Activated CD4-positive, alpha-beta T cell treated with anti-CD3 and anti-CD28 coated beads, Interleukin-2, Interleukin-4, amounts not matched to agents 100 ng/mL and 50 ng/mL, durations not matched to agents 16 hours and 8 hours (primary cell): ENCODE results near the gene PCDHGB3.
"Not testable (repeated sequence)": the region's sequence is repeated elsewhere in the genome, so short reads cannot be mapped to it uniquely, and the experiment has no call there.

Experiments
- DNase-seq: peaks from one replicate; pipeline ENCODE4 v3.0.0-alpha.2; 2020; ENCODE audit warnings: low spot score

The PCDHGB3 gene

DNA sequence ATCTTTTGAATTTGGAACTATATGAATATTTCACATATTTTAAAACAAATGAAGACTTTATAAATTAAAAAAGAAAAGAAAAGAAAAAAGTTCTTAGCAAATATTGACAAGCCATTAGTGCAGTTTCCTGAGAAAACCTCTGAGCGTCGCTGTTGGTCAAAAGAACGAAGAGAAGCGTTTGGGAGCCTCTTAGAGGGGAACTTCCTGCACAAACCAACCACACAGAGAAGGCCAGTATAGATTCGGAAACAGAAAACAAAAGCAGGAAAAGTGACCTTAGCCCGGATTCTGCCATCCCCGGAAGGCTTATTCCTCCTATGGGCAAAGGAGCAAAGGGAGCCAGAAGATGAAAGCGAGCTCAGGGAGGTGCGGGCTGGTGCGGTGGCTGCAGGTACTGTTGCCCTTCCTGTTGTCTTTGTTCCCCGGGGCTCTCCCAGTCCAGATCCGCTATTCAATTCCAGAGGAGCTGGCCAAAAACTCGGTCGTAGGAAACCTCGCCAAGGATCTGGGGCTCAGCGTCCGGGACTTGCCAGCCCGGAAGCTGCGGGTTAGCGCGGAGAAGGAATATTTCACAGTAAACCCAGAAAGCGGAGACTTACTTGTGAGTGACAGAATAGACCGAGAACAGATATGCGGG lies 10.1 kb upstream of the PCDHGB3 start, which contains the start of gene PCDHGB2:
Gene PCDHGB2 (plus strand): TSS at position 205 of the 637 bp plus-strand sequence. CDS start 142 bp downstream, at position 347.
- no peak for DNase-seq

DNA sequence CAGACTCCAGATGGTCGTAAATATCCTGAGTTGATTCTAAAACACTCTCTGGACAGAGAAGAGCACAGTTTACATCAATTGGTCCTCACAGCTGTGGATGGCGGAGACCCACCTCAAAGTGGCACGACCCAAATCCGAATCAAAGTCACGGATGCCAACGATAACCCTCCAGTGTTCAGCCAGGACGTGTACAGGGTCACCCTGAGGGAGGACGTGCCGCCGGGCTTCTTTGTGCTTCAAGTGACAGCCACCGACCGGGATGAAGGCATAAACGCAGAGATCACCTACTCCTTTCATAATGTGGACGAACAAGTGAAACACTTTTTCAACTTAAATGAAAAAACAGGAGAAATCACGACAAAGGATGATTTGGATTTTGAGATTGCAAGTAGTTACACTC lies 9.4 kb upstream of the PCDHGB3 start:
- DNase-seq, result no peak

DNA sequence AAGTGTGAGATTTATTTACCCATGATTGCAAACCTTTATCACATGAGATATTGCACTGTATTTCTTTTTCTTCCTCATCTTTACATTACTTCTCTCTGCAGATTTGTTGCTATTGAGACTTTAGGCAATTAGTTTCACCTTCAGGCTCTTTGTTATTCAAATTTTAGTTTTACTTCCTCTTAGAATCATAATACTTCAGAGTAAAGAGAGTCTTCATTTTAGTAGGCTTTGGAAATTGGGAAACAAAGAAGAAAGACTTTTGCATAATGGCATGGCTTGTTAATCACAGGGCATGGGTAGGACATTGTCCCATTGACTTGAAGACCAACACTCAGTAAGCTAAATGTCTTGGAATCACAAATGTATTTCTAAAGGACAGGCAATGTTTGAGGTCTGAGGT lies 7.3 kb upstream of the PCDHGB3 start:
- DNase-seq, result no peak

DNA sequence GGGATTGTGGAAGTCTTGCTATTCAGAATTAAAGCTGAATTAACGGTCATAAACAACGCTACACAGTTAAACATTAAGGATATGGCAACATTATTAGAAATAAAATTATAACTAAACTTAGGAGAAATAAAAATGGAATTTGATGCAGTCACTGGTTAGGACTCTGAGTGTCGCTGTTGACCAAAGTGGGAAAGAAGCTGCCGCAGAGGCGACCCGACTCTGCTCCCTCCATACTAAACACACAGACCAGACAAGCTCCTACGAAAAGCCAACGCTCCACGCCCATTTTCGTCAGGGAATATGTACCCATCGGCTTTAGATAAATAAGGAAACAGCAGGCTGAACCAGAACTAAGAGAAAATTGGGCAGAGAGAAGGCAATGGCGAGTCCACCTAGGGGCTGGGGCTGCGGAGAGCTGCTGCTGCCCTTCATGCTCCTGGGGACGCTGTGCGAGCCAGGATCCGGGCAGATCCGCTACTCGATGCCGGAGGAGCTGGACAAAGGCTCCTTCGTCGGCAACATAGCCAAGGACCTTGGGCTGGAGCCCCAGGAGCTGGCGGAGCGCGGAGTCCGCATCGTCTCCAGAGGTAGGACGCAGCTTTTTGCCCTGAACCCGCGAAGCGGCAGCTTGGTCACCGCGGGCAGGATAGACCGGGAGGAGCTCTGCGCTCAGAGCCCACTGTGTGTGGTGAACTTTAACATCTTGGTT lies 5.9 kb upstream of the PCDHGB3 start, which contains the start of gene PCDHGA5:
Gene PCDHGA5 (plus strand): TSS at position 211 of the 709 bp plus-strand sequence. CDS start 169 bp downstream, at position 380.
- no peak for DNase-seq

DNA sequence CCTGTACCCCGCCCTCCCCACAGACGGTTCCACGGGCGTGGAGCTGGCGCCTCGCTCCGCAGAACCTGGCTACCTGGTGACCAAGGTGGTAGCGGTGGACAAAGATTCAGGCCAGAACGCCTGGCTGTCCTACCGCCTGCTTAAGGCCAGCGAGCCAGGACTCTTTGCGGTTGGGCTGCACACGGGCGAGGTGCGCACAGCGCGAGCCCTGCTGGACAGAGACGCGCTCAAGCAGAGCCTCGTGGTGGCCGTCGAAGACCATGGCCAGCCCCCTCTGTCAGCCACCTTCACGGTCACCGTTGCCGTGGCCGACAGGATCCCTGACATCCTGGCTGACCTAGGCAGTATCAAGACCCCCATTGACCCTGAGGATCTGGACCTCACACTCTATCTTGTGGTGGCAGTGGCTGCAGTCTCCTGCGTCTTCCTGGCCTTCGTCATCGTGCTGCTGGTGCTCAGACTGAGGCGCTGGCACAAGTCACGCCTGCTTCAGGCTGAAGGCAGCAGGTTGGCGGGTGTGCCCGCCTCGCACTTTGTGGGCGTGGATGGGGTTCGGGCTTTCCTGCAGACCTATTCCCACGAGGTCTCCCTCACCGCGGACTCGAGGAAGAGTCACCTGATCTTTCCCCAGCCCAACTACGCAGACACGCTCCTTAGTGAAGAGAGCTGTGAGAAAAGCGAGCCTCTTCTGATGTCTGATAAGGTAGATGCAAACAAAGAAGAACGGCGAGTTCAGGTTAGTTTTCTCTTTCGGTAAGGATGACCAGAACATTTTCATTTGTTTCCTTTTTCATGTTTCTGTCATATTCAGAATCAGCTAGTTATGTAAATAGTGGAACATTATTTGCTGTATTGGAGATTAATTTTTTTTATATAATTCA lies 3.8 kb upstream of the PCDHGB3 start:
- no peak for DNase-seq

DNA sequence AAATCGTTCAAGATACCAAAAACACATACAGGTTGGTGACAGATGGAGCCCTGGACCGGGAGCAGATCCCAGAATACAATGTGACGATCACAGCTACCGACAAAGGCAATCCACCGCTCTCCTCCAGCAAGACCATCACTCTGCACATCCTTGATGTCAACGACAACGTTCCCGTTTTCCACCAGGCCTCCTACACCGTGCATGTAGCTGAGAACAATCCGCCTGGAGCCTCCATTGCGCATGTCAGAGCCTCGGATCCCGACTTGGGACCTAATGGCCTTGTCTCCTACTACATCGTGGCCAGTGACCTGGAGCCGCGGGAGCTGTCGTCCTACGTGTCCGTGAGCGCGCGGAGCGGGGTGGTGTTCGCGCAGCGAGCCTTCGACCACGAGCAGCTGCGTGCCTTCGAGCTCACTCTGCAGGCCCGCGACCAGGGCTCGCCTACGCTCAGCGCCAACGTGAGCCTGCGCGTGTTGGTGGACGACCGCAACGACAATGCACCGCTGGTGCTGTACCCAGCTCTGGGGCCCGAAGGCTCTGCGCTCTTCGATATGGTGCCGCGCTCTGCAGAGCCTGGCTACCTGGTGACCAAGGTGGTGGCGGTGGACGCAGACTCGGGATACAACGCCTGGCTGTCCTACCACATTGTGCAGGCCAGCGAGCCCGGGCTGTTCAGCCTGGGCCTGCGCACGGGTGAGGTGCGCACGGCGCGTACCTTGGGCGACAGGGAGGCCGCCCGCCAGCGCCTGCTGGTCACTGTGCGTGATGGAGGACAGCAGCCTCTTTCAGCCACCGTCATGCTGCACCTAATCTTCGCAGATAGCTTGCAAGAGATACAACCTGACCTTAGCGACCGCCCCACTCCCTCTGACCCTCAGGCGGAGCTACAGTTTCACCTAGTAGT lies 1.8 kb downstream of the PCDHGB3 start:
- DNase-seq, result no peak

DNA sequence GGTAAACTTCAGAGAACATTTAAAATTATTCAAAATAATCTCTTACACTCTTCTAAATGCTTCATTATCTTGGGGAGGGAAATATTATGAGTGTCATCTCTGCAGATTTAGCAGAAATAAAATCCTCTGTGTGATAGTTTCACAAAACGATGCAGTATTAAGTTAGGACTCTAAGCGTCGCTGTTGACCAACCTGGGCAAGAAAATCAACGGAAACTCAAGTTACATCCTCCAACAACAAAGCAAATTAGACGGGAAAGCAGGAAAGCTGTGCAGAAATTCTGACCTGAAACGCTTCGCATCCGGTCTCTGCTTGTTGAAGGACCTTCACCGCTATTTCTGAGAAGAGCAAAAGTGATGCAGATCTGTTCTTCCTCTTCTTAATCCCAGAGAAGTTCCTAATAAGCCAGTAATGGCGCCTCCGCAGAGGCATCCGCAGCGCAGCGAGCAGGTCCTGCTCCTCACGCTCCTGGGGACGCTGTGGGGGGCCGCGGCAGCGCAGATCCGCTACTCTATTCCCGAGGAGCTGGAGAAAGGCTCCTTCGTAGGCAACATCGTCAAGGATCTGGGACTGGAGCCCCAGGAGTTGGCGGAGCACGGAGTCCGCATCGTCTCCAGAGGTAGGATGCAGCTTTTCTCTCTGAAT lies 3.8 kb downstream of the PCDHGB3 start, which contains the start of gene PCDHGA6:
Gene PCDHGA6 (plus strand): TSS at position 219 of the 645 bp plus-strand sequence. CDS start 193 bp downstream, at position 412.
- no peak for DNase-seq

DNA sequence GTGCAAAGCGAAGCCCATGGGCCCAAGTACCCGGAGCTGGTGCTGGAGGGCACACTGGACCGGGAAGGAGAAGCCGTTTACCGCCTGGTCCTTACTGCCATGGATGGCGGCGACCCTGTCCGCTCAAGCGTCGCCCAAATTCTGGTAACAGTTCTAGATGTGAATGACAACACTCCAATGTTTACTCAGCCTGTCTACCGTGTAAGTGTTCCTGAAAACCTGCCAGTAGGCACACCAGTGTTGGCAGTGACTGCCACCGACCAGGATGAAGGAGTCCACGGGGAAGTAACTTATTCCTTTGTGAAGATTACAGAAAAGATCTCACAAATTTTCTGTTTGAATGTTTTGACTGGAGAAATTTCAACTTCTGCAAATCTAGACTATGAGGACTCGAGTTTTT lies 4.6 kb downstream of the PCDHGB3 start:
- DNase-seq, result no peak

DNA sequence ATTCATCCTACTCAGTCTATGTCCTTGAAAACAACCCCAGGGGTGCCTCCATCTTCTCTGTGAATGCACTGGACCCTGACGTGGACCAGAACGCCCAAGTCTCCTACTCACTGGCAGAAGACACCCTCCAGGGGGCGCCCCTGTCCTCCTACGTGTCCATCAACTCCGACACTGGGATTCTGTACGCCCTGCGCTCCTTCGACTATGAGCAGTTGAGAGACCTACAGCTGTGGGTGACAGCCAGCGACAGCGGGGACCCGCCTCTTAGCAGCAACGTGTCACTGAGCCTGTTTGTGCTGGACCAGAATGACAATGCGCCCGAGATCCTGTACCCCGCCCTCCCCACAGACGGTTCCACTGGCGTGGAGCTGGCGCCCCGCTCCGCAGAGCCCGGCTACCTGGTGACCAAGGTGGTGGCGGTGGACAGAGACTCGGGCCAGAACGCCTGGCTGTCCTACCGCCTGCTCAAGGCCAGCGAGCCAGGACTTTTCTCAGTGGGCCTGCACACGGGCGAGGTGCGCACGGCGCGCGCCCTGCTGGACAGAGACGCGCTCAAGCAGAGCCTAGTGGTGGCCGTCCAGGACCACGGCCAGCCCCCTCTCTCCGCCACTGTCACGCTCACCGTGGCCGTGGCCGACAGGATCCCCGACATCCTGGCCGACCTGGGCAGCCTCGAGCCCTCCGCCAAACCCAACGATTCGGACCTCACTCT lies 5.6 kb downstream of the PCDHGB3 start:
- DNase-seq, result not testable (repeated sequence)

DNA sequence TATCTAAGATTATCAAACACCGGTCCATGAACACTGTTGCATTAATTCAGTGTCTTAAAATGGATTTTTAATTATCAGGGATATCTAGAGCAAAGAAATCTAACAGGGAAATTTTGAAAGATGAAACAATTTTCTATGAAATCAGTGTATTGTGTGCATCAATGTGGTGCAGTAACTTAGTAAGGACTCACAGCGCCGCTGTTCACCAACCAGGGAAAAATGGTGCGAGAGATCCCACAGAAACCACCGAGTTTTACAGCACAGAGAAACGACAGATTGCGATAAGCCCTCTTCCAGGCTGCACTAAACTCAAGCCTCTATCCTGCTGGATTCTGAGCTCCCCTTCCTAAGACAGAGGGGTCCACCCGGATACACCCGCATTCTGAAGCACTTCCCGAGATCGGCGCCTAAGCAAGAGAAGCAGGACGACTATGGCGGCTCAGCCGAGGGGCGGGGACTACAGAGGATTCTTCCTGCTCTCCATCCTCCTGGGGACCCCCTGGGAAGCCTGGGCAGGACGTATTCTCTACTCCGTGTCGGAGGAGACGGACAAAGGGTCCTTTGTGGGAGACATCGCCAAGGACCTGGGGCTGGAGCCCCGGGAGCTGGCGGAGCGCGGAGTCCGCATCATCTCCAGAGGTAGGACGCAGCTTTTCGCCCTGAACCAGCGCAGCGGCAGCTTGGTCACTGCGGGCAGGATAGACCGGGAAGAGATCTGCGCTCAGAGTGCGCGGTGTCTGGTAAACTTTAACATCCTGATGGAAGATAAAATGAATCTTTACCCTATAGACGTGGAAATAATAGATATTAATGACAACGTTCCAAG lies 12.6 kb downstream of the PCDHGB3 start, which contains the start of gene PCDHGA7:
Gene PCDHGA7 (plus strand): TSS at position 274 of the 826 bp plus-strand sequence. CDS start 158 bp downstream, at position 432.
- no peak for DNase-seq

DNA sequence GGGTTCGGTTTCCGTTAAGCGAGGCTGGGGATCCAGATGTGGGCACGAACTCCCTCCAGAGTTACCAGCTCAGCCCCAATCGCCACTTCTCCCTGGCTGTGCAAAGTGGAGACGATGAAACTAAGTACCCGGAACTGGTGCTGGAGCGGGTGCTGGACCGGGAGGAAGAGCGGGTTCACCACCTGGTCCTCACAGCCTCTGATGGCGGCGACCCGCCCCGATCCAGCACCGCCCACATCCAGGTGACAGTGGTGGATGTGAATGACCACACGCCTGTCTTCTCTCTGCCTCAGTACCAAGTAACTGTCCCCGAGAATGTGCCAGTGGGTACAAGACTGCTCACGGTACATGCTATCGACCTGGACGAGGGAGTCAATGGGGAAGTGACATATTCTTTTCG lies 13.3 kb downstream of the PCDHGB3 start:
- no peak for DNase-seq

DNA sequence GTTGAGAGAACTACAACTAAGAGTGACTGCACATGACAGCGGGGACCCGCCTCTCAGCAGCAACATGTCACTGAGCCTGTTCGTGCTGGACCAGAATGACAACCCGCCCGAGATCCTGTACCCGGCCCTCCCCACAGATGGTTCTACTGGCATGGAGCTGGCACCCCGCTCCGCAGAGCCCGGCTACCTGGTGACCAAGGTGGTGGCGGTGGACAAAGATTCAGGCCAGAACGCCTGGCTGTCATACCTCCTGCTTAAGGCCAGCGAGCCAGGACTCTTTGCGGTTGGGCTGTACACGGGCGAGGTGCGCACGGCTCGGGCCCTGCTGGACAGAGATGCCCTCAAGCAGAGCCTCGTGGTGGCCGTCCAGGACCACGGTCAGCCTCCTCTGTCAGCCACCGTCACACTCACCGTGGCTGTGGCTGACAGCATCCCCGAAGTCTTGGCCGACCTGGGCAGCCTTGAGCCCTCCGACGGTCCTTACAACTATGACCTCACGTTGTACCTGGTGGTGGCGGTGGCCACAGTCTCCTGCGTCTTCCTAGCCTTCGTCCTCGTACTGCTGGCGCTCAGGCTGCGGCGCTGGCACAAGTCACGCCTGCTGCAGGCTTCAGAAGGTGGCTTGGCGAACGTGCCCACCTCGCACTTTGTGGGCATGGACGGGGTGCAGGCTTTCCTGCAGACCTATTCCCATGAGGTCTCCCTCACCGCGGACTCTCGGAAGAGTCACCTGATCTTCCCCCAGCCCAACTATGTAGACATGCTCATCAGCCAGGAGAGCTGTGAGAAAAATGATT lies 14.6 kb downstream of the PCDHGB3 start:
- no peak for DNase-seq

DNA sequence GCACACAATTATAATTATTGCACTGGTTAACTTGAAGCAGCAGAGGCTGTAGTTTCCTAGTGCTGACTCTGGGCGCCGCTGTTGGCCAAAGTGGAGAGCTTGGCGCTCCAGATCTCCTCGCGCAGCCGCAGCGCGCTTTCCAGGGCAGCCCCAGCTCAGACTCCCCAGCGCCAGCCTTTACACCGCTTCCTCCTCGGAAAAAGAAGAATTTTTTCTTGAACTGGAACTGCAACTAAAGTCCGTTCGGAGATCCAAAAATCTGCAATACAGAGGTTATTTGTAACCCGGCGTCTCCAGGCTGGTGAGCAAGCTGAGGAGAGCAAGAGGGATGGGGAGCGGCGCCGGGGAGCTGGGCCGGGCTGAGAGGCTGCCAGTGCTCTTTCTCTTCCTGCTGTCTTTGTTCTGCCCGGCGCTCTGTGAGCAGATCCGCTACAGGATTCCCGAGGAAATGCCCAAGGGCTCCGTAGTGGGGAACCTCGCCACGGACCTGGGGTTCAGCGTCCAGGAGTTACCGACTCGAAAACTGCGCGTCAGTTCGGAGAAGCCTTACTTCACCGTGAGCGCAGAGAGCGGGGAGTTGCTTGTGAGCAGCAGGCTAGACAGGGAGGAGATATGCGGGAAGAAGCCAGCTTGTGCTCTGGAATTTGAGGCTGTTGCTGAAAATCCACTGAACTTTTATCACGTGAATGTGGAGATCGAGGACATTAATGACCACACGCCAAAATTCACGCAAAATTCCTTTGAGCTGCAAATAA lies 17.7 kb downstream of the PCDHGB3 start, which contains the start of gene PCDHGB4:
Gene PCDHGB4 (plus strand): TSS at position 142 of the 755 bp plus-strand sequence. CDS start 187 bp downstream, at position 329.
- peak; percentile 25 for DNase-seq

DNA sequence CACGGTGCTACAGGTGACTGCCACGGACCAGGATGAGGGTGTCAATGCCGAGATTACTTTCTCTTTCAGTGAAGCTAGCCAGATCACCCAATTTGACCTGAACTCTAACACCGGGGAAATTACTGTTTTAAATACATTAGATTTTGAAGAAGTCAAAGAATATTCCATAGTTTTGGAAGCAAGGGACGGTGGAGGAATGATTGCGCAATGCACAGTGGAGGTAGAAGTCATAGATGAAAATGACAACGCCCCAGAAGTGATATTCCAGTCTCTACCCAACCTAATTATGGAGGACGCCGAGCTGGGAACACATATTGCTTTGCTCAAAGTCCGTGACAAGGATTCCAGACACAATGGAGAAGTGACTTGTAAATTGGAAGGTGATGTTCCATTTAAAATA lies 18.6 kb downstream of the PCDHGB3 start:
- DNase-seq, result no peak

DNA sequence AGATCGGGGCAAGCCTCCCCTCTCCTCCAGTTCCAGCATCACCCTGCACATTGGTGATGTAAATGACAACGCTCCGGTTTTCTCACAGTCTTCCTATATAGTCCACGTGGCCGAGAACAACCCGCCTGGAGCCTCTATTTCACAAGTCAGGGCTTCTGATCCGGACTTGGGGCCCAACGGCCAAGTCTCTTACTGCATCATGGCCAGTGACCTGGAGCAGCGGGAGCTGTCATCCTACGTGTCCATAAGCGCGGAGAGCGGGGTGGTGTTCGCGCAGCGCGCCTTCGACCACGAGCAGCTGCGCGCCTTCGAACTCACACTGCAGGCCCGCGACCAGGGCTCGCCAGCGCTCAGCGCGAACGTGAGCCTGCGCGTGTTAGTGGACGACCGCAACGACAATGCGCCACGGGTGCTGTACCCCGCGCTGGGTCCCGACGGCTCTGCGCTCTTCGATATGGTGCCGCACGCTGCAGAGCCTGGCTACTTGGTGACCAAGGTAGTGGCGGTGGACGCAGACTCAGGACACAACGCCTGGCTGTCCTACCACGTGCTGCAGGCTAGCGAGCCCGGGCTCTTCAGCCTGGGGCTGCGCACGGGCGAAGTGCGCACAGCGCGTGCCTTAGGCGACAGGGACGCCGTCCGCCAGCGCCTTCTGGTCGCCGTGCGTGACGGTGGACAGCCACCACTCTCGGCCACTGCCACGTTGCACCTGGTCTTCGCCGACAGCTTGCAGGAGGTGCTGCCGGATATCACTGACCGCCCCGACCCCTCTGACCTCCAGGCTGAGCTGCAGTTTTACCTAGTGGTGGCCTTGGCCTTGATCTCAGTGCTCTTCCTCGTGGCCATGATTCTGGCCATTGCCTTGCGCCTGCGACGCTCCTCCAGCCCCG lies 19.4 kb downstream of the PCDHGB3 start:
- DNase-seq, result no peak
